NB4 (cell line): ENCODE results near the gene FAT3.

Experiments
- MYC ChIP-seq: IDR thresholded peaks from 2 replicates; pipeline ENCODE4 v1.6.1; 2011; ENCODE audit warnings: low read depth, low read length
- POLR2A ChIP-seq: IDR thresholded peaks from 2 replicates; pipeline ENCODE4 v1.6.1; 2011; ENCODE audit warnings: mild to moderate bottlenecking; ENCODE audit not compliant: insufficient read length; ENCODE audit errors: extremely low read depth
- TF ChIP-seq, protein P1 (sequence below): IDR thresholded peaks from one replicate; pipeline ENCODE4 v1.5.1; 2012; ENCODE audit warnings: low read depth, low read length

DNA sequence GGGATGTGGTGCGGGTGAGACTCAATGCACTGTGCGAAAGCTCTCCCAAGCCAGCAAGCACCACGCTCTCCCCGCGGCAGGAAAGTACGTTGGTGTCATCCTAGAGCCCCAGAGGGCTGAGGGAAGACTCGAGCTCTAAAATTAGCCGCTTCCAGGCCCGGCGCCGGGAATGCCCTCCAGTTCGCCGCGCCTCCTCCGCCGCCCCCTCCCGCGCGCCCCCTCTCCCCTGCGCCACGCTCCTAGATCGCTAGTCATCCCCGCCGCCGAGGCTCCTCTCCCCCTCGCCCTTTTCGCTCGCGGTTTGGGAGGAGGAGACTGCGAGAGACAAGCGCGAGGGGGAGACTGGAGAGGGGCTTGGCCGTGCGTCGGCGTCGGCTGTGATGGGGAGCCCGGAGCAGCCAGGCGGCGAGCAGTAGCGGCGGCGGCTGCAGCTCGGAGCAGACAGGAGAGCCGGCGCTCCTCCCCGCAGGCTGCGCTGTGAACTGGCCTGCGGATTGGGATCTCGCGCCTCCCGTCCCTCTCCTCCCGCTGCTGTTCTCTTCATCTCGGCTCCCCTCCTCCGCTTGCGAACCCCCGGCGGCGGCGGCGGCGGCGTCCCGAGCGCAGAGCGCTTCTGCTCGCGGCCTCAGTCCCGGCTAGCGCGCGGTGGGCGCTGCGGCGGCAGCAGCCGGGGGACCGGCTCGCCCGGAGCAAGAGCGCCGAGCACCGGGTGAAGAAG is at the start of gene FAT3:
- TF ChIP-seq, protein P1, sequence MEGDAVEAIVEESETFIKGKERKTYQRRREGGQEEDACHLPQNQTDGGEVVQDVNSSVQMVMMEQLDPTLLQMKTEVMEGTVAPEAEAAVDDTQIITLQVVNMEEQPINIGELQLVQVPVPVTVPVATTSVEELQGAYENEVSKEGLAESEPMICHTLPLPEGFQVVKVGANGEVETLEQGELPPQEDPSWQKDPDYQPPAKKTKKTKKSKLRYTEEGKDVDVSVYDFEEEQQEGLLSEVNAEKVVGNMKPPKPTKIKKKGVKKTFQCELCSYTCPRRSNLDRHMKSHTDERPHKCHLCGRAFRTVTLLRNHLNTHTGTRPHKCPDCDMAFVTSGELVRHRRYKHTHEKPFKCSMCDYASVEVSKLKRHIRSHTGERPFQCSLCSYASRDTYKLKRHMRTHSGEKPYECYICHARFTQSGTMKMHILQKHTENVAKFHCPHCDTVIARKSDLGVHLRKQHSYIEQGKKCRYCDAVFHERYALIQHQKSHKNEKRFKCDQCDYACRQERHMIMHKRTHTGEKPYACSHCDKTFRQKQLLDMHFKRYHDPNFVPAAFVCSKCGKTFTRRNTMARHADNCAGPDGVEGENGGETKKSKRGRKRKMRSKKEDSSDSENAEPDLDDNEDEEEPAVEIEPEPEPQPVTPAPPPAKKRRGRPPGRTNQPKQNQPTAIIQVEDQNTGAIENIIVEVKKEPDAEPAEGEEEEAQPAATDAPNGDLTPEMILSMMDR = no peak
- TF ChIP-seq MYC (no peak), POLR2A (no peak)
